ENCODE measurements around the gene BTG3. TPM values are rescaled to one million over a fixed set of nuclear protein-coding genes. Genes with fewer than 3 reads are reported as not detected.

The BTG3 gene
- total RNA-seq, 1 donor from 2014 or later: 45.5 TPM

DNA sequence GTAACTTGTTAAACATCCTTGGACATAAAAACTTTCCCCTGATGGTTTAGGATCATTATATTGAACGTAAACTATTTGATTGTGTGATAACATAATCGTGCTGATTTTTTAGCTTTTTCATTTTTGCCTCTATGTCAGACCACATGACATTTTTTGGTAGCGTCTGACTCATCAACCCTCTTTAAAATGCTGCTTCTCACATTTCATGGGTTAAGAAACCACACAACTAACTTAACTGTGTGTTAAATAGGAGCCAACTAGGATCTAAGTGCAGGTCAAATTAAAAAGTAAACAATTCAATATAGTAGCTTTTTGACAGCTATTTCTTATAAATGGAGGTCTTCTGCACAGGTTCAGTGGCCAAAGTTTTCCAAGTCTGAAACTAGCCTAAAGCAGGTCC, 9.8 kb downstream of the BTG3 start:
- H2AFZ ChIP-seq (ENCODE audit: low read depth, low read length): no peak overlapping the region
- no peaks in the 10 kb centered on the region for H3K9me3 ChIP-seq (ENCODE audit: insufficient read depth, low read depth, low read length)
- peaks cover 22% of the 10 kb centered on the region for H4K20me1 ChIP-seq (ENCODE audit: insufficient read depth, low read length)
- no peak overlapping the region for H3K4me3 ChIP-seq (ENCODE audit: insufficient read depth, low read depth, low read length)
- H3K79me2 ChIP-seq (ENCODE audit: insufficient read depth, low read length): peaks cover 46% of the 10 kb centered on the region
- peaks cover 15% of the 10 kb centered on the region for H3K4me1 Mint-ChIP-seq (ENCODE audit: low read depth, unreplicated experiment)
- peaks cover 36% of the 10 kb centered on the region for H3K36me3 ChIP-seq (ENCODE audit: insufficient read depth, low read length)
- H3K27me3 ChIP-seq (ENCODE audit: insufficient read depth, low read length): no peaks in the 10 kb centered on the region
- no peak overlapping the region for H3K27ac Mint-ChIP-seq (ENCODE audit: unreplicated experiment)
- FAIRE-seq (no peak), DNase-seq (ENCODE audit: low read depth) (peak; percentile 73)
- no peak overlapping the region for H3K27ac ChIP-seq (ENCODE audit: low read depth, low read length)
- H3K9ac ChIP-seq (ENCODE audit: low read length): no peak overlapping the region
- H3K36me3 Mint-ChIP-seq (ENCODE audit: low read depth, unreplicated experiment): peaks cover 11% of the 10 kb centered on the region
- H3K9me3 Mint-ChIP-seq (ENCODE audit: unreplicated experiment): no peaks in the 10 kb centered on the region
- H3K4me2 ChIP-seq (ENCODE audit: low read length): no peak overlapping the region
- H3K4me1 ChIP-seq (ENCODE audit: insufficient read depth, low read length): peaks cover 3% of the 10 kb centered on the region
- H3K4me3 Mint-ChIP-seq (ENCODE audit: unreplicated experiment): no peak overlapping the region
- no peak for TF ChIP-seq EZH2 (IDR thresholded peaks at IDR 0.05; ENCODE audit: insufficient read depth, low read length)
- TF ChIP-seq, protein P1, sequence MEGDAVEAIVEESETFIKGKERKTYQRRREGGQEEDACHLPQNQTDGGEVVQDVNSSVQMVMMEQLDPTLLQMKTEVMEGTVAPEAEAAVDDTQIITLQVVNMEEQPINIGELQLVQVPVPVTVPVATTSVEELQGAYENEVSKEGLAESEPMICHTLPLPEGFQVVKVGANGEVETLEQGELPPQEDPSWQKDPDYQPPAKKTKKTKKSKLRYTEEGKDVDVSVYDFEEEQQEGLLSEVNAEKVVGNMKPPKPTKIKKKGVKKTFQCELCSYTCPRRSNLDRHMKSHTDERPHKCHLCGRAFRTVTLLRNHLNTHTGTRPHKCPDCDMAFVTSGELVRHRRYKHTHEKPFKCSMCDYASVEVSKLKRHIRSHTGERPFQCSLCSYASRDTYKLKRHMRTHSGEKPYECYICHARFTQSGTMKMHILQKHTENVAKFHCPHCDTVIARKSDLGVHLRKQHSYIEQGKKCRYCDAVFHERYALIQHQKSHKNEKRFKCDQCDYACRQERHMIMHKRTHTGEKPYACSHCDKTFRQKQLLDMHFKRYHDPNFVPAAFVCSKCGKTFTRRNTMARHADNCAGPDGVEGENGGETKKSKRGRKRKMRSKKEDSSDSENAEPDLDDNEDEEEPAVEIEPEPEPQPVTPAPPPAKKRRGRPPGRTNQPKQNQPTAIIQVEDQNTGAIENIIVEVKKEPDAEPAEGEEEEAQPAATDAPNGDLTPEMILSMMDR (IDR thresholded peaks at IDR 0.05; ENCODE audit: insufficient read depth, low read depth, low read length): no peak
- H3K27me3 Mint-ChIP-seq (ENCODE audit: low read depth, unreplicated experiment): no peaks in the 10 kb centered on the region

DNA sequence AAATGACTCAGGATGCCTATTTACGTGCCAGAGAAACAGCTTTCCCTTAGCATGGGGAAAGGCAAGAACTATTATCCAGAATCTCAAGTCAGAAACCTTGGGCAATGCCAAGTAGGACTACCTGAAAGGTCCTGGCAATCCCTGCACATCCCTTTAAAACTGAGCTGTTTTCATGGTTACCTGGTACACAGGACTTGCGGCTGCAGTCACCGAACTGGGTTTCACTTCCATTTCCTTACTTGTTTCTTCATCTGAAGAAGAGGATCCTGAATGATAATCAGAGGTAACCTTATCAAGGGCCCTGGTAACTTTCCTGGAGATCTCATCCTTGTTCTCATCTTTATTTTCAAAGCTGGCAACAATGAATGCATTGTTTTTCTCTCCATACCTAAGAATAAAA, 14.3 kb downstream of the BTG3 start:
- no peak for FAIRE-seq
- peaks cover 7% of the 10 kb centered on the region for H3K4me1 Mint-ChIP-seq (ENCODE audit: low read depth, unreplicated experiment)

DNA sequence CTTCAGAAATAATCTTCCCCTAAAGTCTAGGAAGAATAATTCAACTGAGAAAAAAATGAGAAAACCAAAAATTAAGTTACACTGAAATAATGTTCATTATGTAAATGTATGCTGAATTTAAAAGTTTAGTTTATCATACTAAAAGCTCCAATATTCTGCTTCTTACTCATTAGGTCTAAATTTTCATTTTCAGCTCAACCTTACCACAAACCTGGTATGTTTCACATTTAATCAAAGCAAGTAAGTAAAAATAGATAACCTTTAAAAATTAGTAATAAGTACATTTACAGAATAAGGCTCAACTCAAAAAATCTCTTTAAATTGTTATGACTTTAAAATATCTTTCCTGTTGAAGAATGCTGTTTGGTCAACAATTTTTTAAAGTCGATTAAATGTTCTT, 15.0 kb downstream of the BTG3 start:
- no peak overlapping the region for H3K27ac Mint-ChIP-seq (ENCODE audit: unreplicated experiment)
- Histone ChIP-seq H3K4me3 (ENCODE audit: insufficient read depth, low read depth, low read length) (no peak overlapping the region), H3K36me3 (ENCODE audit: insufficient read depth, low read length) (peaks cover 40% of the 10 kb centered on the region), H3K9me3 (ENCODE audit: insufficient read depth, low read depth, low read length) (no peaks in the 10 kb centered on the region), H2AFZ (ENCODE audit: low read depth, low read length) (no peak overlapping the region), H3K27me3 (ENCODE audit: insufficient read depth, low read length) (no peaks in the 10 kb centered on the region), H3K27ac (ENCODE audit: low read depth, low read length) (no peak overlapping the region), H3K4me1 (ENCODE audit: insufficient read depth, low read length) (no peaks in the 10 kb centered on the region), H4K20me1 (ENCODE audit: insufficient read depth, low read length) (peaks cover 14% of the 10 kb centered on the region), H3K9ac (ENCODE audit: low read length) (no peak overlapping the region), H3K79me2 (ENCODE audit: insufficient read depth, low read length) (peaks cover 11% of the 10 kb centered on the region), H3K4me2 (ENCODE audit: low read length) (no peak overlapping the region)
- H3K4me1 Mint-ChIP-seq (ENCODE audit: low read depth, unreplicated experiment): no peaks in the 10 kb centered on the region
- FAIRE-seq: no peak
- no peaks in the 10 kb centered on the region for H3K27me3 Mint-ChIP-seq (ENCODE audit: low read depth, unreplicated experiment)
- H3K9me3 Mint-ChIP-seq (ENCODE audit: unreplicated experiment): no peaks in the 10 kb centered on the region
- peaks cover 8% of the 10 kb centered on the region for H3K36me3 Mint-ChIP-seq (ENCODE audit: low read depth, unreplicated experiment)
- no peak overlapping the region for H3K4me3 Mint-ChIP-seq (ENCODE audit: unreplicated experiment)
- TF ChIP-seq, protein P1 (IDR thresholded peaks at IDR 0.05; ENCODE audit: insufficient read depth, low read depth, low read length): no peak
- TF ChIP-seq EZH2 (IDR thresholded peaks at IDR 0.05; ENCODE audit: insufficient read depth, low read length): no peak
- DNase-seq (ENCODE audit: low read depth): no peak

More for the DNA sequence above, 14.3 kb downstream of the BTG3 start:
- H3K27me3 Mint-ChIP-seq (ENCODE audit: low read depth, unreplicated experiment): no peaks in the 10 kb centered on the region
- no peak overlapping the region for H3K27ac ChIP-seq (ENCODE audit: low read depth, low read length)
- H3K4me3 ChIP-seq (ENCODE audit: insufficient read depth, low read depth, low read length): no peak overlapping the region
- TF ChIP-seq, protein P1 (IDR thresholded peaks at IDR 0.05; ENCODE audit: insufficient read depth, low read depth, low read length): no peak
- TF ChIP-seq EZH2 (IDR thresholded peaks at IDR 0.05; ENCODE audit: insufficient read depth, low read length): no peak
- no peak overlapping the region for H3K9ac ChIP-seq (ENCODE audit: low read length)
- H3K36me3 Mint-ChIP-seq (ENCODE audit: low read depth, unreplicated experiment): peaks cover 8% of the 10 kb centered on the region
- H3K4me2 ChIP-seq (ENCODE audit: low read length): no peak overlapping the region
- no peak overlapping the region for H2AFZ ChIP-seq (ENCODE audit: low read depth, low read length)
- H4K20me1 ChIP-seq (ENCODE audit: insufficient read depth, low read length): peaks cover 19% of the 10 kb centered on the region
- peaks cover 3% of the 10 kb centered on the region for H3K4me1 ChIP-seq (ENCODE audit: insufficient read depth, low read length)
- H3K79me2 ChIP-seq (ENCODE audit: insufficient read depth, low read length): peaks cover 12% of the 10 kb centered on the region
- H3K36me3 ChIP-seq (ENCODE audit: insufficient read depth, low read length): peaks cover 46% of the 10 kb centered on the region
- no peaks in the 10 kb centered on the region for H3K27me3 ChIP-seq (ENCODE audit: insufficient read depth, low read length)
- H3K27ac Mint-ChIP-seq (ENCODE audit: unreplicated experiment): no peak overlapping the region
- no peaks in the 10 kb centered on the region for H3K9me3 ChIP-seq (ENCODE audit: insufficient read depth, low read depth, low read length)
- no peak overlapping the region for H3K4me3 Mint-ChIP-seq (ENCODE audit: unreplicated experiment)
- DNase-seq (ENCODE audit: low read depth): no peak
- H3K9me3 Mint-ChIP-seq (ENCODE audit: unreplicated experiment): no peaks in the 10 kb centered on the region
